Measurements from ENCODE around the gene GRHL1.

GRCh38 chr2:9952286-9952737 is 819 bp downstream of the GRHL1 start:
- TF ChIP-seq CTCF (IDR thresholded peaks at IDR 0.05) (no peak), POLR2A (IDR thresholded peaks at IDR 0.05) (no peak)
